ENCODE measurements around the gene TTLL1.

Gene TTLL1

GRCh38 chr22:43131773-43132501 lies 42.7 kb upstream of the TTLL1 start:
- POLR2A ChIA-PET, result no interaction called here
- no peak for TF ChIP-seq CTCF (IDR thresholded peaks at IDR 0.05; ENCODE audit: control extremely low read depth, extremely low read depth, low read depth, missing control alignments)
- no peak for DNase-seq (ENCODE audit: extremely low spot score)
- CTCF ChIA-PET, result interaction anchor here (2.0 kb wide), 1 partner anchor 56 kb away, joined by 4 read pairs; the partner anchor contains the start of gene TTLL12

DNA sequence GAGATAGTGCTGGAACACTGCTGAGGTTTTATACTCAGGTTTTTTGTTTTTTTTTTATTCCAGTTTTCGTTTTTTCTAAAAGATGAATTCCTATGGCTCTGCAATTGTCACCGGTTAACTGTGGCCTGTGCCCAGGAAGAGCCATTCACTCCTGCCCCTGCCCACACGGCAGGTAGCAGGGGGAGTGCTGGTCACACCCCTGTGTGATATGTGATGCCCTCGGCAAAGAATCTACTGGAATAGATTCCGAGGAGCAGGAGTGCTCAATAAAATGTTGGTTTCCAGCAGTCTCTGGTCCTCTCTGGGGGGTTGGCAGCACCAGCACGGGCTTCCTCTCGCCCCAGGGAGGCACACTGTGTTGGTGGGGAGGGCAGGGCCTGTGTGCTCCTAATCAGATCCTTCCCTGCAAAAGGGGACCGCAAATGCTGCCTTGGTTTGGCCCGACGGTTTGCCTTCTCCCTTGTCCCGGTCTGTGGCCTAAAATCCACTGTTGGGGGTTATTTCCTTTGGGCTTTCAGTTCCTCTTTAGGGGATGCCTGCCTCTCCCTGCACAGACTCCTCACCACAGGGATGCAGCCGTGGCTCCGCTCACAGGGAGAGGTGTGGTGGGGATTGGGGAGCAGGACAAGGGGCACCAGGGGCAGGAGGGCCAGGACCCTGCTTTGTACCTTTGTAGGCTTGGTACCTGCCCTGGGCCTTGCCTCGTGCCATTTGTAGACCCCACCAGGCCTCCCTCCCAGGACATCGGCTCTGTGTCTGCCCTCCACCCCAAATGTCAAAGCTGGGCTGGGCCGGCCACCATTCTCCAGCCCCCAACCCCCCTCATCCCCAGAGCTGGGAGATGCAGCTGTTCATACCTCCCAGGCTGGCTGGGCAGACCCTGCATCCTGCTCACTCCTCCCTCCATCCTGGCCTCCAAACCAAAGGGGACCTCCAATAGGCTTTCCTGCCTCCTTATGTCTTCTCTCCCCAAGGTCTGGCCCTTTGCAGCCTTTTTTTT lies 40.5 kb upstream of the TTLL1 start:
- ChIA-PET CTCF (interaction anchor here (1.0 kb wide), 1 partner anchor 11 kb away, joined by 4 read pairs; no protein-coding TSS in a partner anchor), POLR2A (interaction anchor here (0.7 kb wide), 1 partner anchor 357 kb away, joined by 5 read pairs; no protein-coding TSS in a partner anchor)
- TF ChIP-seq CTCF (IDR thresholded peaks at IDR 0.05; ENCODE audit: control extremely low read depth, extremely low read depth, low read depth, missing control alignments), result no peak
- no peak for DNase-seq (ENCODE audit: extremely low spot score)

GRCh38 chr22:43128928-43129424 lies 39.8 kb upstream of the TTLL1 start:
- DNase-seq (ENCODE audit: extremely low spot score), result peak; percentile 59
- ChIA-PET POLR2A (no interaction called here), CTCF (no interaction called here)
- no peak for TF ChIP-seq CTCF (IDR thresholded peaks at IDR 0.05; ENCODE audit: control extremely low read depth, extremely low read depth, low read depth, missing control alignments)

GRCh38 chr22:43128116-43128515 lies 38.9 kb upstream of the TTLL1 start:
- ChIA-PET POLR2A (no interaction called here), CTCF (no interaction called here)
- no peak for TF ChIP-seq CTCF (IDR thresholded peaks at IDR 0.05; ENCODE audit: control extremely low read depth, extremely low read depth, low read depth, missing control alignments)
- DNase-seq (ENCODE audit: extremely low spot score), result no peak

DNA sequence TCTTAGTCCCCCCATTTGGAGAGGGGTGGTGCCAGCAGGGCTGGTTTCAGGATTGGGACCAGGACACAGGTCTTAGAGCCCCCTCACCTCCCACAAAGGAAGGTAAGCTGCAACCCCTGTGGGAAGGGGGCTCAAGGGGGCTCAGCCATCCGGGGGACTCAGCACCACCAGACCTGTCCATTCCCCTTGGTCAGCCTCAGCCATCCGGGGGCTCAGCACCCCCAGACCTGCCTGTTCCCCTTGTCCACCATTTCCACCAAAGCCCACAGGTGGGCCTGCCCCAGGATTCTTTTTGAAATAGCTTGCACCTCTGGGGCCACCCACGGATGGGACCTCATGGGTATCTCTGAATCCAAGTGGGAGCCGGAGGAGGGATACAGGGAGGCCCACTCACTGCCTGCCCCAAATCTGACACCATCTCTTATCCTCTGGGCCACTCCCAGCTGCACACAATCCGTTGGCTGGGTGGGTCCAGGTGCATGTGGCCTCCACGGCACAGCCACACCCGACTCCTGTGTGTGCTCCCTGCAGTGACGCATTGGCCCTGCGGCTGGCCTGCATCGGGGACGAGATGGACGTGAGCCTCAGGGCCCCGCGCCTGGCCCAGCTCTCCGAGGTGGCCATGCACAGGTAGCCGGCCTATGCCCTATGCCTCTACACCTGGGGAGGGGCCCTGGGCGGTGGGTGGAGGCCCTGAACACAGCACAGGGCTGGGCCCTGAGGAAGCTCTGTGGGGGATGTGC lies 38.1 kb upstream of the TTLL1 start:
- POLR2A ChIA-PET, result no interaction called here
- TF ChIP-seq CTCF (IDR thresholded peaks at IDR 0.05; ENCODE audit: control extremely low read depth, extremely low read depth, low read depth, missing control alignments), result no peak
- DNase-seq (ENCODE audit: extremely low spot score), result no peak
- CTCF ChIA-PET, result interaction anchor here (1.6 kb wide), 1 partner anchor 8 kb away, joined by 5 read pairs; no protein-coding TSS in a partner anchor

Data from GM10248 (cell line).